Measurements from ENCODE around the gene NOC4L. TPM values are rescaled to one million over a fixed set of nuclear protein-coding genes. Genes with fewer than 3 reads are reported as not detected.

The NOC4L gene
- polyA plus RNA-seq, 3 donors = 7.3 to 18.0 (median 17.9) TPM

- H3K4me3 ChIP-seq (replicated peaks in 1 of 3; ENCODE audit: low read depth in 2 of 3, low read length in 3 of 3) = no peak overlapping the region
- DNase-seq = no peak
- no peaks in the 10 kb centered on the region for H3K27me3 ChIP-seq (ENCODE audit: control insufficient read depth in 2 of 2, insufficient read depth in 2 of 2, low read length in 2 of 2)
- H3K9me3 Mint-ChIP-seq = peaks cover 1 to 8% (median 2%) of the 10 kb centered on the region in 7 donors
- no peaks in the 10 kb centered on the region for H4K20me1 ChIP-seq (ENCODE audit: insufficient read depth, low read length)
- H2AFZ ChIP-seq (ENCODE audit: insufficient read depth, low read depth, low read length, poor library complexity, severe bottlenecking) = no peak overlapping the region
- H3K79me2 ChIP-seq (ENCODE audit: insufficient read depth, low read length) = no peaks in the 10 kb centered on the region
- no peaks in the 10 kb centered on the region for H3K4me1 ChIP-seq (ENCODE audit: control insufficient read depth in 1 of 2, insufficient read depth in 2 of 2, low read length in 2 of 2)
- H3K36me3 Mint-ChIP-seq = peaks cover 25 to 29% of the 10 kb centered on the region in 2 donors
- H3K4me1 Mint-ChIP-seq = no peaks in the 10 kb centered on the region
- H3K27ac ChIP-seq (ENCODE audit: low read depth in 1 of 2, low read length in 2 of 2) = no peak overlapping the region
- intact Hi-C loops (cut with micrococcal nuclease) = no loop called here
- WGBS (ENCODE audit: insufficient coverage) = 97% methylated on average over 11 of the region's 14 CpGs
- TF ChIP-seq CTCF (IDR thresholded peaks at IDR 0.05) = no peak
- H3K9me3 ChIP-seq (replicated peaks in 1 of 2; ENCODE audit: control insufficient read depth in 1 of 2, insufficient read depth in 1 of 2, low read length in 2 of 2) = no peaks in the 10 kb centered on the region
- H3K4me2 ChIP-seq (replicated peaks; ENCODE audit: extremely low read depth, low read length, poor library complexity, severe bottlenecking) = no peak overlapping the region
- H3K9ac ChIP-seq (ENCODE audit: insufficient read depth, low read length, poor library complexity, severe bottlenecking) = no peak overlapping the region
- H3K4me3 Mint-ChIP-seq = no peak overlapping the region
- no peak overlapping the region for H3K27ac Mint-ChIP-seq
- peaks cover 18 to 24% of the 10 kb centered on the region in 2 donors for H3K36me3 ChIP-seq (replicated peaks in 1 of 2; ENCODE audit: control insufficient read depth in 1 of 2, insufficient read depth in 2 of 2, low read length in 2 of 2)
- H3K27me3 Mint-ChIP-seq (ENCODE audit: low read depth in 3 of 3) = peaks cover 0 to 5% (median 0%) of the 10 kb centered on the region in 3 donors
Measured at GRCh38 chr12:132130690-132131089, 13.6 kb upstream of the NOC4L start.

- Histone ChIP-seq H3K27me3 (ENCODE audit: control insufficient read depth in 2 of 2, insufficient read depth in 2 of 2, low read length in 2 of 2) (no peaks in the 10 kb centered on the region), H2AFZ (ENCODE audit: insufficient read depth, low read depth, low read length, poor library complexity, severe bottlenecking) (no peak overlapping the region), H3K9me3 (replicated peaks in 1 of 2; ENCODE audit: control insufficient read depth in 1 of 2, insufficient read depth in 1 of 2, low read length in 2 of 2) (no peaks in the 10 kb centered on the region), H3K79me2 (ENCODE audit: insufficient read depth, low read length) (no peaks in the 10 kb centered on the region), H3K9ac (ENCODE audit: insufficient read depth, low read length, poor library complexity, severe bottlenecking) (no peak overlapping the region), H3K4me2 (replicated peaks; ENCODE audit: extremely low read depth, low read length, poor library complexity, severe bottlenecking) (no peak overlapping the region), H3K4me3 (replicated peaks in 1 of 3; ENCODE audit: low read depth in 2 of 3, low read length in 3 of 3) (no peak overlapping the region), H3K4me1 (ENCODE audit: control insufficient read depth in 1 of 2, insufficient read depth in 2 of 2, low read length in 2 of 2) (no peaks in the 10 kb centered on the region), H4K20me1 (ENCODE audit: insufficient read depth, low read length) (no peaks in the 10 kb centered on the region), H3K27ac (ENCODE audit: low read depth in 1 of 2, low read length in 2 of 2) (no peak overlapping the region), H3K36me3 (replicated peaks in 1 of 2; ENCODE audit: control insufficient read depth in 1 of 2, insufficient read depth in 2 of 2, low read length in 2 of 2) (peaks cover 14 to 19% of the 10 kb centered on the region in 2 donors)
- 98% methylated on average over 7 of the region's 14 CpGs for WGBS (ENCODE audit: insufficient coverage)
- intact Hi-C loops (cut with micrococcal nuclease) = no loop called here
- Mint-ChIP-seq H3K9me3 (peaks cover 0 to 9% (median 2%) of the 10 kb centered on the region in 7 donors), H3K4me1 (no peaks in the 10 kb centered on the region), H3K36me3 (peaks cover 20 to 25% of the 10 kb centered on the region in 2 donors), H3K27ac (no peak overlapping the region), H3K4me3 (no peak overlapping the region), H3K27me3 (ENCODE audit: low read depth in 3 of 3) (peaks cover 0 to 5% (median 0%) of the 10 kb centered on the region in 3 donors)
- no peak for DNase-seq
- no peak for TF ChIP-seq CTCF (IDR thresholded peaks at IDR 0.05)
Measured at GRCh38 chr12:132131229-132131628, 13.0 kb upstream of the NOC4L start.

All from CD14-positive monocyte (primary cell).